ENCODE results near the gene SLC30A9. TPM values are rescaled to one million over a fixed set of nuclear protein-coding genes. Genes with fewer than 3 reads are reported as not detected.

The SLC30A9 gene
- total and polyA plus RNA-seq, 2 experiments from 2014 or later, result 67.3 to 74.6 TPM

- TF ChIP-seq CTCF (conservative IDR thresholded peaks at IDR 0.05; ENCODE audit: low read depth in 2 of 2) (no peak), ZNF331 (CRISPR knock-in tag; IDR thresholded peaks at IDR 0.05; ENCODE audit: low read depth) (no peak), JUNB (IDR thresholded peaks at IDR 0.05; ENCODE audit: unreplicated experiment) (no peak), CREB1 (CRISPR knock-in tag; IDR thresholded peaks at IDR 0.05; ENCODE audit: low read depth) (no peak), POLR2AphosphoS5 (IDR thresholded peaks at IDR 0.05; ENCODE audit: low read depth) (no peak)
These were observed 8.9 kb upstream of the SLC30A9 start, which contains the start of gene DCAF4L1 (continued) for GRCh38 chr4:41981456-41981855.

- no peak for DNase-seq (ENCODE audit: low spot score)
- Histone ChIP-seq H3K36me3 (ENCODE audit: insufficient read depth) (no peaks in the 10 kb centered on the region), H3K4me1 (ENCODE audit: insufficient read depth) (peaks cover 39% of the 10 kb centered on the region), H4K20me1 (replicated peaks; ENCODE audit: insufficient read depth) (no peaks in the 10 kb centered on the region), H3K4me3 (no peak overlapping the region), H2AFZ (no peak overlapping the region), H3K9me2 (ENCODE audit: insufficient read depth) (no peaks in the 10 kb centered on the region), H3F3A (replicated peaks; ENCODE audit: low read depth) (no peaks in the 10 kb centered on the region), H3K27me3 (ENCODE audit: insufficient read depth) (no peaks in the 10 kb centered on the region), H3K79me2 (replicated peaks; ENCODE audit: insufficient read depth) (no peaks in the 10 kb centered on the region), H3K4me2 (no peak overlapping the region), H3K27ac (ENCODE audit: low read depth) (no peak overlapping the region)
- no peaks in the 10 kb centered on the region; the same call in 2 of the 3 replicates for H3K36me3 Mint-ChIP-seq (ENCODE audit: low read depth)
- no peaks in the 10 kb centered on the region for H3K9me3 Mint-ChIP-seq
- peak overlapping the region; percentile 38; the same call in 1 of the 2 replicates for H3K27ac Mint-ChIP-seq
- ATAC-seq, result no peak; the same call in 2 of the 3 replicates
- H3K4me3 Mint-ChIP-seq, result no peak overlapping the region
- peaks cover 49% of the 10 kb centered on the region for H3K4me1 Mint-ChIP-seq
- H3K27me3 Mint-ChIP-seq (ENCODE audit: insufficient read depth, low read depth, poor library complexity), result peaks cover 4% of the 10 kb centered on the region
- TF ChIP-seq CTCF (conservative IDR thresholded peaks at IDR 0.05; ENCODE audit: low read depth in 2 of 2) (no peak), CREB1 (CRISPR knock-in tag; IDR thresholded peaks at IDR 0.05; ENCODE audit: low read depth) (no peak), POLR2AphosphoS5 (IDR thresholded peaks at IDR 0.05; ENCODE audit: low read depth) (no peak), ETS1 (IDR thresholded peaks at IDR 0.05) (no peak), EZH2phosphoT487 (IDR thresholded peaks at IDR 0.05; ENCODE audit: unreplicated experiment) (no peak), JUNB (IDR thresholded peaks at IDR 0.05; ENCODE audit: unreplicated experiment) (no peak), ZNF331 (CRISPR knock-in tag; IDR thresholded peaks at IDR 0.05; ENCODE audit: low read depth) (no peak), REST (IDR thresholded peaks at IDR 0.05; ENCODE audit: unreplicated experiment) (no peak), ZNF114 (CRISPR knock-in tag; IDR thresholded peaks at IDR 0.05) (no peak), EZH2 (IDR thresholded peaks at IDR 0.05; ENCODE audit: low read depth, unreplicated experiment) (no peak), STAT1 (IDR thresholded peaks at IDR 0.05; ENCODE audit: unreplicated experiment) (no peak), NANOG (IDR thresholded peaks at IDR 0.05; ENCODE audit: borderline replicate concordance) (no peak)
These were observed 7.6 kb upstream of the SLC30A9 start for GRCh38 chr4:41982716-41983115.

Measured in GM23338 (cell line).